VCaP (cell line): Measurements from ENCODE around the gene YJEFN3.

Source experiments
- H3K27ac ChIP-seq: fragments of 450-650 bp; 2 replicates; pipeline ENCODE4 v1.5.1; 2017
- CTCF ChIP-seq: fragments of 450-650 bp; conservative IDR thresholded peaks from 2 replicates; pipeline ENCODE4 v1.5.1; 2017; ENCODE audit warnings: mild to moderate bottlenecking, moderate library complexity

The YJEFN3 gene

GRCh38 chr19:19559931-19560330 lies 31.2 kb downstream of the YJEFN3 start:
- TF ChIP-seq CTCF = no peak
- H3K27ac ChIP-seq = no peak overlapping the region

GRCh38 chr19:19561946-19562664 lies 33.4 kb downstream of the YJEFN3 start:
- no peak overlapping the region for H3K27ac ChIP-seq
- TF ChIP-seq CTCF = no peak

- no peak overlapping the region for H3K27ac ChIP-seq
- no peak for TF ChIP-seq CTCF
These were observed 34.1 kb downstream of the YJEFN3 start for GRCh38 chr19:19562665-19563347.

- no peak for TF ChIP-seq CTCF
These were observed 34.7 kb downstream of the YJEFN3 start for GRCh38 chr19:19563348-19563848.

GRCh38 chr19:19566306-19566705 lies 37.6 kb downstream of the YJEFN3 start:
- no peak overlapping the region for H3K27ac ChIP-seq
- TF ChIP-seq CTCF = no peak

More at GRCh38 chr19:19563348-19563848, 34.7 kb downstream of the YJEFN3 start:
- no peak overlapping the region for H3K27ac ChIP-seq

GRCh38 chr19:19567391-19567790 lies 38.7 kb downstream of the YJEFN3 start:
- no peak for TF ChIP-seq CTCF
- H3K27ac ChIP-seq = no peak overlapping the region
